ENCODE measurements around the gene RNPEPL1.

Gene RNPEPL1

GRCh38 chr2:240566203-240567136, 1.8 kb upstream of the RNPEPL1 start:
- peak; percentile 94 for DNase-seq

- DNase-seq, result peak; percentile 55
Measured at GRCh38 chr2:240567137-240567871, 980 bp upstream of the RNPEPL1 start.

- peak; percentile 67 for DNase-seq
Measured at GRCh38 chr2:240568678-240569522, 616 bp downstream of the RNPEPL1 start.

GRCh38 chr2:240569523-240569997, 1.3 kb downstream of the RNPEPL1 start:
- no peak for DNase-seq

DNA sequence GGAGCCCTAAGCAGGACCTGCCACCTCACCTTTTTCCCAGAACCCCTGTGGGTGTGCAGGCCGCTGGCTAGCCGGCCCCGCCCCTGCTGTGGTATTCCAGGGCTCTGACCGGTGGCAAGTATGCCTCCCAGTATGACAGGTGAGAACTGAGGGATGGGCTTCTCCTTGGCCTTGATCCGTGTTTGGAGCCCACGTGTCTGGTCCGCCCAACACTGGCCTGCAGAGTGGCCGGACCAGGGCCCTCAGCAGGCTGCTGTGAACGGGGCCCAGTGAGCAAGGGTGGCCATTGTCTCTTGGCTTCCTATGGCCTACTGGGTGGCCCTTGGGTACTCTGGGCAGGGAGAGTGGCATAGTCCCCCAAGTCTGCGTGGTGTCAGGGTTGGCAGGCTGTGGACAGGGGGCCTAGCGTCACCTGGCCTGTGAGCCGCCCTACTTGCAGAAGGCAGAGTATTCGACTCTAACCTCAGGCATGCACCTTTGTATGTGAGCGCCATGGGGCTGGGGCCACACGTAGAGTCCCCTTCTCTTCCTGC, 1.8 kb downstream of the RNPEPL1 start:
- no peak for DNase-seq

GRCh38 chr2:240570531-240571313, 2.4 kb downstream of the RNPEPL1 start:
- DNase-seq, result no peak

- no peak for DNase-seq
Measured at GRCh38 chr2:240571314-240571973, 3.2 kb downstream of the RNPEPL1 start.

DNA sequence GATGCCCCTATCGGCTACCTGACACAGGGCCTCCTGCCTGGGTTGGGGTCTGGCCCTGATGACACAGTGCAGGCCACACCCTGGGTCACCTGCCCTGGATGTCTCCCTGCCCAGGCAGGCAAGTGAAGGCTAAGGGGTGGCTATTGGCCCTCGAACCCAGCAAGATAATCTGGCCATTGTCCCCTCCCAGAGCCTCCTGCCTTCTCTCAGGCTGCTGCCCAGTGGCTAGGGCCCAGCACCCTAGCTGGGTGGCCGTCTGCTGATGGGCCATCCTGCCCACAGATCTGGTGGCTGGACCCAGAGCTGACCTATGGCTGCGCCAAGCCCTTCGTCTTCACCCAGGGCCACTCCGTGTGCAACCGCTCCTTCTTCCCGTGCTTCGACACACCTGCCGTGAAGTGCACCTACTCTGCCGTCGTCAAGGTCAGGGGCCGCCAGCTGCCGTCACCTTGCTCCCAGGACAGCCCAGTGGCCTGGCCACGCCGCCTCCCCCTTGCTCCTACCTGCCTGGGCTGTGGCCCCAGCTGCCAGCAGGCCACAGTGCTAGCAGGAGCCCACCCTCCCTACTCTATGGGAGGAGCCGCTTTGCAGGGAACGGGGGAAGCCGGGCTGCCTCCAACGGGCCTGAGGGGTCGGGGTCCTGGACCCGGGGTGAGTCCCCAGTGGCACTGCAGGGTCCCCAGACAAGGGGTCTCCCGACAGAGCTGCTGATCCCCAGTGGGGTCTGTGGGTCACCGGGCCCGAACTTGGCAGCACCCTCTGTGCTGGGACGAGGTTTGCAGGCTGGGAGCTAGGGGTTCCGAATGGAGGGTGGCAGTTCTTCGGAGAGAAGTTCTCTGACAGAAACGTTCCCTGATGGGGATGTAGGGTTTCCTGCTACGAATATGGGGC, 4.1 kb downstream of the RNPEPL1 start:
- no peak for DNase-seq

- no peak for DNase-seq
Measured at GRCh38 chr2:240573071-240573515, 4.8 kb downstream of the RNPEPL1 start.

DNA sequence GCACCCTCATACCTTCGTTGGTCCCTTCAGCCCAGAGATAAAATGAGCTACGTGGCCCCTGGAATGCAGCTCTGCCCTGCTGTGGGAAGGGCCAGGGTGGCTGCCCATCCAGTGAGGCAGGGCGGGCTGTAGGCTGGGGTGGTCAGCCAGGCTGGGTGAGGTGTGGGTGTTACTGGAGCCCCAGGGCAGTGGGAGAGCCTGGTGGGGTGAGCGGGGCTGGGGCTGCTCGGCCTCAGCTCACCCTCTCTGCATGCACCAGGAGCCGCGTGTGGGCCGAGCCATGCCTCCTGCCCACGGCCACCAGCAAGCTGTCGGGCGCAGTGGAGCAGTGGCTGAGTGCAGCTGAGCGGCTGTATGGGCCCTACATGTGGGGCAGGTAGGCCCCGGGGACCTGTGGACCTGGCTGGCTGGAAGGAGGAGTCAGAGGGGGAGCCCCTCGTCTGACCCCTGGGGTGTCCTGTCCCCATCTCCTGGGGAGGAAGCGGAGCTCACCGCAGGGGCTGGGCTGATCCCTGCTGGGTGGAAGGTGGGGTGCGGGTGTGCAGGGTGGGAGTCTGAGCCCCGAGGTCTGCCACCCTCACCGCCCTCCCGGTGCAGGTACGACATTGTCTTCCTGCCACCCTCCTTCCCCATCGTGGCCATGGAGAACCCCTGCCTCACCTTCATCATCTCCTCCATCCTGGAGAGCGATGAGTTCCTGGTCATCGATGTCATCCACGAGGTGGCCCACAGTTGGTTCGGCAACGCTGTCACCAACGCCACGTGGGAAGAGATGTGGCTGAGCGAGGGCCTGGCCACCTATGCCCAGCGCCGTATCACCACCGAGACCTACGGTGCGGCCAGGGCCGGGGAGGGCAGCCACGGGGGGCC, 5.5 kb downstream of the RNPEPL1 start:
- DNase-seq, result no peak

DNA sequence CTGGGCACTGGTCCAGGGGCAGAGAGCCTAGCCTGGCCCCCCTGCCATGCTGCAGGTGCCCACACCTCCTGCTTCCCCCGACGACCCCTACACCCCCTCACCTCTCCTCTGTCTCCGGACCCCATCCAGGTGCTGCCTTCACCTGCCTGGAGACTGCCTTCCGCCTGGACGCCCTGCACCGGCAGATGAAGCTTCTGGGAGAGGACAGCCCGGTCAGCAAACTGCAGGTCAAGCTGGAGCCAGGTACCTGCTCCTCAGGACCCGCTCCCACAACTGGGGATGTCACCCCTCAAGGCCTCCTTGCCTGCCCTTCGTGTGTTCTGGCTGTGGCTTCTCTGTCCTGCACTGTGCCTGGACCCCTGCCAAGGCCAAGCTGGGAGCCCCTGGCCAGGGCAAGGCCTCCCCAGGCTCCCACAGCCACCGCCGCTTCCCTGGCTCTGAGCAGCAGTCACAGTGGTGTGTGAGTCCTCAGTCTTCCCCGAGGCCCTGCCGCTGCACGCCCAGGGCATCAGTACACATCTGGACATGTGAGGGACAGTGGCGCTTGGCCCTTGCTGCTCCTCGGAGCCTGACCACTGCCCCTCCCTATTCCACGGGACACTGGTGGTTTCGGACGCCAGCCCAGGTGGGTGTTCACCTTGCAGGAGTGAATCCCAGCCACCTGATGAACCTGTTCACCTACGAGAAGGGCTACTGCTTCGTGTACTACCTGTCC, 6.3 kb downstream of the RNPEPL1 start:
- no peak for DNase-seq

- DNase-seq, result no peak
Measured at GRCh38 chr2:240575101-240575965, 7.0 kb downstream of the RNPEPL1 start.

DNA sequence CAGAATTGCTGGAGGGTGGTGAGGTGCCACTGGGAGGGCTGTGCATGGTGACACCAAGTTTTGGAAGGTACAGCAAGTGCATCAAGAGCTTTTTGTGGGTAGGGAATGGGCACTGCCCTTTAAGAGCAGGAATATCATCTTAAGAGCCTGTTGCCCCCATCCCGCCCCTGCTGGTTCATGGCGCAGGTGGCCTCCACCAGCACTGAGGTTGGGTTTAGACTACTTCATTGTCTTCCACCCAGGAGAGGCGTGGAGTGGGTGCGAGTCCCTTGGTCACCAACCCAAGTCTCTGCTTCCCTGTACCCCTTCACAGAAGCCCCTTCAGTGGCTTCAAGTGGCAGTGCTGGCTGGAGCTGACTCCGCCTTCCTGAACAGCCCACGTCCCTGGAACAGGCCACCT, 7.8 kb downstream of the RNPEPL1 start:
- no peak for DNase-seq

DNA sequence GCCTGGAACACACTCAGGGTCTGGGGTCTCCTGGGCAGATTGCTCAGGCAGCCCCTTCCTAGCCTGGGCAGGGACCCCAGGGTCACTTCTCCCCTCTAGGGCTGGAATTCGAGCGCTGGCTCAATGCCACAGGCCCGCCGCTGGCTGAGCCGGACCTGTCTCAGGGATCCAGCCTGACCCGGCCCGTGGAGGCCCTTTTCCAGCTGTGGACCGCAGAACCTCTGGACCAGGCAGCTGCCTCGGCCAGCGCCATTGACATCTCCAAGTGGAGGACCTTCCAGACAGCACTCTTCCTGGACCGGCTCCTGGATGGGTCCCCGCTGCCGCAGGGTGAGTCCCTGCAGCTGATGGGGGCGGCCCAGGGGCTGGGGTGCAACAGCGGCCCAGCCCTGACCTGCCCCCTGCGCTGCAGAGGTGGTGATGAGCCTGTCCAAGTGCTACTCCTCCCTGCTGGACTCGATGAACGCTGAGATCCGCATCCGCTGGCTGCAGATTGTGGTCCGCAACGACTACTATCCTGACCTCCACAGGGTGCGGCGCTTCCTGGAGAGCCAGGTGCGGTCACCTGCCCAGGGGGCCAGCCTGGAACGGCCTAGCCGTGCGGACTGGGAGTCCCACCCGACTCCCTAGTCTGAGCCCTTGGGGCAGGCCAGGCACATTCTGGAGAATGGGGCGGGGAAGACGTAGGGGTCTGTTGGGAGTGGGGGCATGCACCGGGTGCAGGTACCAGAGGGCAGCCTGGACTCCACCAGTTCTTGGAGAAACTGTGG, 8.3 kb downstream of the RNPEPL1 start:
- DNase-seq, result no peak

DNA sequence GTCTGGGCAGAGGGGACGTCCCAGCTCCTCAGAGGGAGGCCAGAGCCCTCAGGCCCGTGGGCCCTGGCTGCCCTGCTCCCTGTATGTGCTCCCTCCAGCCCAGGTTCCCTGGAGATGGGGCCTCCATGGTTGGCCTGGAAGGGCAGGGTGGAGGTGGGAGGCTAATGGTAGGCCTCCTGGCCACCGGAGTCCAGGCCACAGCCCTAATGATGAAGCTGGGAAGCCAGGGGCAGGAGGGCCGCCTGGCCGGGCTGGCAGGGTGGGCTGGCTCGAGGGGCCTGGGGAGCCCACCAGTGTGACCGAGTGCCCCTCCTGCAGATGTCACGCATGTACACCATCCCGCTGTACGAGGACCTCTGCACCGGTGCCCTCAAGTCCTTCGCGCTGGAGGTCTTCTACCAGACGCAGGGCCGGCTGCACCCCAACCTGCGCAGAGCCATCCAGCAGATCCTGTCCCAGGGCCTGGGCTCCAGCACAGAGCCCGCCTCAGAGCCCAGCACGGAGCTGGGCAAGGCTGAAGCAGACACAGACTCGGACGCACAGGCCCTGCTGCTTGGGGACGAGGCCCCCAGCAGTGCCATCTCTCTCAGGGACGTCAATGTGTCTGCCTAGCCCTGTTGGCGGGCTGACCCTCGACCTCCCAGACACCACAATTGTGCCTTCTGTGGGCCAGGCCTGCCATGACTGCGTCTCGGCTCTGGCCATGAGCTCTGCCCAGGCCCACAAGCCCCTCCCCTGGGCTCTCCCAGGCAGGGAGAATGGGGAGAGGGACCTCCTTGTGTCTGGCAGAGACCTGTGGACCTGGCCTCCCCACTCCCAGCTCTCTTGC, 9.2 kb downstream of the RNPEPL1 start:
- no peak for DNase-seq

DNA sequence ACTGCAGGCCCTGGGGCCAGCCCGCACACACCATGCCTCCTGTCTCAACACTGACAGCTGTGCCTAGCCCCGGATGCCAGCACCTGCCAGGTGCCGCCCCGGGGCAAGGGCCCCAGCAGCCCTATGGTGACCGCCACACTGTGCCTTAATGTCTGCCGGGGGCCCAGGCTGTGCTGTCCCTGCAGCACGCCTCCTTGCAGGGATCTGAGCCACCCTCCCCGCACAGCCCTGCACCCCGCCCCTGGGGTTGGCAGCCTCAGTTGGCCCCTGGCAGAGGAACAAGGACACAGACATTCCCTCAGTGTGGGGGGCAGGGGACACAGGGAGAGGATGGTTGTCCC, 9.8 kb downstream of the RNPEPL1 start:
- no peak for DNase-seq

Measured in NCI-H345 (cell line).